Effector memory CD4-positive, alpha-beta T cell (primary cell): ENCODE data around the gene STK25.

Experiments
- DNase-seq, 3 donors: peaks; one replicate each; pipeline ENCODE4 v3.0.0-alpha.2; 2020
- H3K27ac ChIP-seq: 2 replicates; pipeline ENCODE4 v1.7.0; 2013; ENCODE audit warnings: mild to moderate bottlenecking, low read length, moderate library complexity; ENCODE audit not compliant: insufficient read depth, poor library complexity, severe bottlenecking
- H3K27me3 ChIP-seq: replicated peaks from 2 replicates; pipeline ENCODE4 v1.7.0; 2013; ENCODE audit warnings: mild to moderate bottlenecking, low read length; ENCODE audit not compliant: insufficient read depth, control insufficient read depth, poor library complexity, severe bottlenecking
- H3K36me3 ChIP-seq: 2 replicates; pipeline ENCODE4 v1.7.0; 2013; ENCODE audit warnings: mild to moderate bottlenecking, low read length, moderate library complexity; ENCODE audit not compliant: control insufficient read depth, insufficient read depth
- H3K4me1 ChIP-seq: 2 replicates; pipeline ENCODE4 v1.7.0; 2013; ENCODE audit warnings: low read length, mild to moderate bottlenecking; ENCODE audit not compliant: control insufficient read depth, insufficient read depth, poor library complexity, severe bottlenecking
- H3K4me3 ChIP-seq: 2 replicates; pipeline ENCODE4 v1.7.0; 2013; ENCODE audit warnings: low read length, low read depth, mild to moderate bottlenecking; ENCODE audit not compliant: insufficient read depth, poor library complexity, severe bottlenecking
- H3K9me3 ChIP-seq: 2 replicates; pipeline ENCODE4 v1.7.0; 2013; ENCODE audit warnings: mild to moderate bottlenecking, low read length, moderate library complexity; ENCODE audit not compliant: control insufficient read depth

STK25 gene

DNA sequence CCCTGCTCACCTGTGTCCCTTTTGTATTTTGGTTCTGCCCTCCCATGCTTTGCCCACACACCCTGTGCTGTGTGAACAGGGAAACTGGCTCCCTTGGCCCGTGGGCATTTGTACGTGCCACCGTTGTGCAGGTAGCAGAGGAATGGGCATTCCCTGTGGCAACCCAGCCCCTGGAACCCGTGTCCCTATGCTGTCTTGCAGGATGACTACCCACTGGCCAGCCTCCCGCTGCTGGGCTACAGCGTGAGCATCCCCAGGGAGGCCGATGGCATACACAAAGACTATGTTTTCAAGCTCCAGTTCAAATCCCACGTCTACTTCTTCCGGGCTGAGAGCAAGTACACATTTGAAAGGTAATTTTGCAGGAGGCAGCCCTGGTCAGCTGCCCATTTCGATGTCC is 15.3 kb downstream of the STK25 start:
- no peaks in the 10 kb centered on the region for H3K4me1 ChIP-seq
- DNase-seq: no peak
- peaks cover 33% of the 10 kb centered on the region for H3K36me3 ChIP-seq
- H3K9me3 ChIP-seq: no peaks in the 10 kb centered on the region
- H3K4me3 ChIP-seq: no peak overlapping the region
- no peak overlapping the region for H3K27ac ChIP-seq
- H3K27me3 ChIP-seq: no peaks in the 10 kb centered on the region

- H3K27ac ChIP-seq: no peak overlapping the region
- H3K4me1 ChIP-seq: no peaks in the 10 kb centered on the region
- peaks cover 26% of the 10 kb centered on the region for H3K36me3 ChIP-seq
Measured at GRCh38 chr2:241492174-241492565, 16.2 kb downstream of the STK25 start.

DNA sequence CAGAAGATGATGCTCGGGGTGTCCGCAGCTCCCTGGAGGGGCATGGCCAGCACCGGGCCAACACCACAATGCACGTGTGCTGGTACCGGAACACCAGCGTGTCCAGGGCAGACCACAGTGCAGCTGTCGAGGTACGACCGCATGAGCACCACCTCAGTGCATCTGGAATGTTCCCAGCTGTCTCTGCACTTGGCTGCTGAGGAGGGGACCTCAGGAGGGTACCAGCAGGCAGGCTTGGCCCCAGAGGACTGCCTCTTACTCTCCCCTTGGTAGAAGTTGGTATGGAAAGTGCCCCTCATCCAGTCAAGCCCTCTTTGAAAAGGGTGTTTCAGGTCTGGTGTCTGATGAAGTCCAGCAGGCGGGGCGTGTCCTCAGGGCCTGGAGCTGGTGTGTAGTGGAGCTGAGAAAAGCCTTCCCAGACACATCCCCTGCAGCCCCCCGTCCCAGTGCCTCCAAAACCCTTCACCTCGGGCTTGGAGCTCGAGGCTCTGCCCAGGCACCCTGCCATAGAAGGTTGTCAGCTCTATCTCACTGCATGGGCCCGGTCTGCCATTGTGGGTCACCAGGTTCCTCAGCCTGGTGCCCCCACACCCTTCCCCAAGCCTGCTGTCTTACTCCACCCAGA is 16.7 kb downstream of the STK25 start:
- no peaks in the 10 kb centered on the region for H3K9me3 ChIP-seq
- H3K4me1 ChIP-seq: no peaks in the 10 kb centered on the region
- H3K4me3 ChIP-seq: no peak overlapping the region
- no peaks in the 10 kb centered on the region for H3K27me3 ChIP-seq
- DNase-seq: no peak
- peaks cover 26% of the 10 kb centered on the region for H3K36me3 ChIP-seq
- H3K27ac ChIP-seq: no peak overlapping the region

More at GRCh38 chr2:241492174-241492565, 16.2 kb downstream of the STK25 start:
- no peak for DNase-seq
- no peaks in the 10 kb centered on the region for H3K27me3 ChIP-seq
- H3K9me3 ChIP-seq: no peaks in the 10 kb centered on the region
- no peak overlapping the region for H3K4me3 ChIP-seq

- no peak for DNase-seq
- Histone ChIP-seq H3K9me3 (no peaks in the 10 kb centered on the region), H3K27me3 (no peaks in the 10 kb centered on the region), H3K4me3 (no peak overlapping the region), H3K36me3 (peaks cover 19% of the 10 kb centered on the region), H3K27ac (no peak overlapping the region), H3K4me1 (no peaks in the 10 kb centered on the region)
Measured at GRCh38 chr2:241490825-241491506, 17.4 kb downstream of the STK25 start.

GRCh38 chr2:241489733-241490680 is 18.4 kb downstream of the STK25 start:
- Histone ChIP-seq H3K9me3 (no peaks in the 10 kb centered on the region), H3K27me3 (no peaks in the 10 kb centered on the region), H3K27ac (no peak overlapping the region), H3K4me3 (no peak overlapping the region), H3K36me3 (peaks cover 11% of the 10 kb centered on the region), H3K4me1 (no peaks in the 10 kb centered on the region)
- no peak for DNase-seq

DNA sequence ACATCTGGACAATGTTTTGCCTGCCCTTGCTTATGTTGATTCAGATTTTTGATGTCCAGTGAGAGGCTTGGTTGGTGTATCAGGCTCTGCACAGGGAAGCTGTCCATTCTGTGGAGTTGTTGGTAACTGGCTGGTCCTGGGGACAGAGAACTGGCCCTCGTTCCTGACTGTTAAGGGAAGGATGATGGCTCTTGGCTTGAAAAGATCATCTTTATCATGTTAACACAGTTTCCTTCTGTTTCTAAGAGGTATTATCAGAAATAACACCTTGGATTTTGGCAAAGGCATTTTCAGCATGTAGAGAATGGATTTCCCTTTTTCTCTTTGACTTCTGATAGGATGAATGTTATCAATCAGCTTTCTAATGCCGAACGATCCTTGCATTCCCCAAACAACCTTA is 19.3 kb downstream of the STK25 start:
- peaks cover 2% of the 10 kb centered on the region for H3K36me3 ChIP-seq
- H3K4me1 ChIP-seq: no peaks in the 10 kb centered on the region
- no peak overlapping the region for H3K27ac ChIP-seq
- DNase-seq: no peak
- H3K4me3 ChIP-seq: no peak overlapping the region
- H3K9me3 ChIP-seq: no peaks in the 10 kb centered on the region
- no peaks in the 10 kb centered on the region for H3K27me3 ChIP-seq

DNA sequence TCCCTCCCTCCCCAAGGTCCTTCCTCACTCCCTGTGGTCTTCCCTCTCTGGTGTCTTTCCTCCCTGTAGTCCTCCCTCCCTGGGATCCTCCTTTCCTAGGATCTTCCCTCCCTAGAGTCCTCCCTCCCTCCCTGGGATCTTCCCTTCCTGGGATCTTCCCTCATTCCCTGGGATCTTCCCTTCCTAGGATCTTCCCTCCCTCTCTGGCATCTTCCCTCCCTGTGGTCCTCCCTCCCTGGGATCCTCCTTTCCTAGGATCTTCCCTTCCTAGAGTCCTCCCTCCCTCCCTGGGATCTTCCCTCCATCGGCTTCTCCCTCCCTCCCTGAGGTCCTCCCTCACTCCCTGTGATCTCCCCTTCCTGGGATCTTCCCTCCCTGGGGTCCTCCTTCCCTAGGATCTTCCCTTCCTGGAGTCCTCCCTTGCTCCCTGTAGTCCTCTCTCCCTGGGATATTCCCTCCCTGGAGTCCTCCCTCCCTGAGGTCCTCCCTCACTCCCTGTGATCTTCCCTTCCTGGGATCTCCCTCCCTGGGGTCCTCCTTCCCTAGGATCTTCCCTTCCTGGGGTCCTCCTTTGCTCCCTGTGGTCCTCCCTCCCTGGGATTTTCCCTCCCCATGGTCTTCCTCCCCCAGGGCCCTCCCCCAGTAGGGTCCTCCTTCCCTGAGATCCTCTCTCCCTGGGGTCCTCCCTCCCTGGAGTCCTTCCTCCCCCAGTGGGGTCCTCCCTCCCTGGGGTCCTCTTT is 23.0 kb downstream of the STK25 start:
- H3K27me3 ChIP-seq: no peaks in the 10 kb centered on the region
- no peak for DNase-seq
- no peak overlapping the region for H3K4me3 ChIP-seq
- H3K27ac ChIP-seq: no peak overlapping the region
- H3K36me3 ChIP-seq: no peaks in the 10 kb centered on the region
- H3K9me3 ChIP-seq: no peaks in the 10 kb centered on the region
- H3K4me1 ChIP-seq: no peaks in the 10 kb centered on the region

GRCh38 chr2:241483305-241483704 is 25.1 kb downstream of the STK25 start:
- no peaks in the 10 kb centered on the region for H3K27me3 ChIP-seq
- no peak for DNase-seq
- no peaks in the 10 kb centered on the region for H3K9me3 ChIP-seq
- no peak overlapping the region for H3K4me3 ChIP-seq
- H3K4me1 ChIP-seq: no peaks in the 10 kb centered on the region
- H3K27ac ChIP-seq: no peak overlapping the region
- no peaks in the 10 kb centered on the region for H3K36me3 ChIP-seq

DNA sequence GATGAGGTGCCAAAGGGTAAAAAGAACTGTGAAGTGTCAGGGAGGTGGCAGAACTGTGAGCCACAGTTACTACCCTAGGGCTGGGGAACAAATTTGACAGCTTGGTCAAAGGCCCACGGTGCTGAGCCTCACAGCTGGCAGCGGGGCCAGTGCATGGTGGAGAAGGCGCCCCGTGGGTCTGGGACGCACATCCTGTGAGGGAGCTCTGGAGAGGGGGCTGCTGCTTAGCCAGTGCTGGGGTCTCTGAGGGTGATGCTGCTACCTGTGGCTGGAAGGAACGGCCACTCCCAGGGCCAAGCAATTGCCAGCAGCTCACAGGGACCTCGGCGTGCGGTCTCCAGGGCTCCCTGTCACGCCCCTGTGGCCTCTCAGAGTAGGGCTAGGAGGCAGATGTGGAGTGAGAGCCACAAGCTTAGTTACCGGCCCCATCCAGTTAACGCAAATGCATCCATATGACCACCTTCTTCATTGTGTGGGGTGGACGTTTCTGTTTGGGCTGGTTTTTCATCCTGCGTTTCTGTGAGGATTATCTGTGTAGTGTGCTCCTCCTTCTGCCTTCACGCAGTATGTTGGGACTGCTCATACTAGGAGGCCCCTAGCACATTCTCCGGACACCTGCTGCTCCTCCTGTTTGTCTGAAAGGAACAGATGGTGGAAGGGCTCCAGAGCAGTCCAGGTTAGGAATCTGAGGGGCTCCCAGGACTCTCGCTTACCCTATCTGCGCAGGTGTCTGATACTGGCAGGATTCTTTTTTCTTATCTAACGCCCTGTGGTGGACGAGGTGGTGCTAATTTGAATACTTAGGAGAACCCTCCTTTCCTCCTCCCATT is 26.0 kb downstream of the STK25 start:
- Histone ChIP-seq H3K9me3 (no peaks in the 10 kb centered on the region), H3K27ac (no peak overlapping the region), H3K4me1 (no peaks in the 10 kb centered on the region), H3K27me3 (no peaks in the 10 kb centered on the region), H3K4me3 (no peak overlapping the region), H3K36me3 (no peaks in the 10 kb centered on the region)
- no peak for DNase-seq
